Measurements from ENCODE around the gene ACO2.

ACO2 gene

GRCh38 chr22:41468381-41469217 is at the start of gene ACO2, which contains the start of gene PHF5A (continued):
- TF ChIP-seq ZNF280D (tag by site-specific recombination; IDR thresholded peaks at IDR 0.05) (no peak), YY2 (tag by site-specific recombination; IDR thresholded peaks at IDR 0.05) (peak; percentile 99), ZNF174 (tag by site-specific recombination; IDR thresholded peaks at IDR 0.05) (no peak), ZNF510 (tag by site-specific recombination; IDR thresholded peaks at IDR 0.05; ENCODE audit: insufficient replicate concordance) (no peak), PRDM6 (tag by site-specific recombination; IDR thresholded peaks at IDR 0.05) (no peak; the same call in 1 of the 2 replicates), ZBTB20 (tag by site-specific recombination; IDR thresholded peaks at IDR 0.05) (no peak; the same call in 1 of the 2 replicates), REPIN1 (tag by site-specific recombination; IDR thresholded peaks at IDR 0.05; ENCODE audit: low read depth) (no peak), ZNF580 (tag by site-specific recombination; IDR thresholded peaks at IDR 0.05) (0 out of 2 replicates have a peak, but pooled peaks have one; percentile 8), ZNF629 (tag by site-specific recombination; IDR thresholded peaks at IDR 0.05) (peak; percentile 93), ZNF426 (tag by site-specific recombination; IDR thresholded peaks at IDR 0.05) (no peak), ZNF133 (tag by site-specific recombination; IDR thresholded peaks at IDR 0.05) (no peak), ZNF280C (tag by site-specific recombination; IDR thresholded peaks at IDR 0.05) (no peak), SP2 (tag by site-specific recombination; IDR thresholded peaks at IDR 0.05) (peak; percentile 92), ZSCAN30 (tag by site-specific recombination; IDR thresholded peaks at IDR 0.05) (0 out of 2 replicates have a peak, but pooled peaks have one; percentile 59), ZNF701 (tag by site-specific recombination; IDR thresholded peaks at IDR 0.05) (no peak), KLF16 (tag by site-specific recombination; IDR thresholded peaks at IDR 0.05) (peak; percentile 92), OVOL3 (tag by site-specific recombination; IDR thresholded peaks at IDR 0.05) (no peak), ZNF501 (tag by site-specific recombination; IDR thresholded peaks at IDR 0.05) (no peak), GLI2 (tag by site-specific recombination; IDR thresholded peaks at IDR 0.05; ENCODE audit: borderline replicate concordance, low read depth) (no peak), ZNF48 (tag by site-specific recombination; IDR thresholded peaks at IDR 0.05) (no peak), ZNF530 (tag by site-specific recombination; IDR thresholded peaks at IDR 0.05; ENCODE audit: low read depth) (no peak), ZNF391 (tag by site-specific recombination; IDR thresholded peaks at IDR 0.05; ENCODE audit: borderline replicate concordance, low read depth) (peak; percentile 38; the same call in 1 of the 2 replicates), ZIC2 (tag by site-specific recombination; IDR thresholded peaks at IDR 0.05) (peak; percentile 66; the same call in 1 of the 2 replicates), SALL2 (tag by site-specific recombination; IDR thresholded peaks at IDR 0.05; ENCODE audit: borderline replicate concordance) (no peak)
- TF ChIP-seq, protein P1, sequence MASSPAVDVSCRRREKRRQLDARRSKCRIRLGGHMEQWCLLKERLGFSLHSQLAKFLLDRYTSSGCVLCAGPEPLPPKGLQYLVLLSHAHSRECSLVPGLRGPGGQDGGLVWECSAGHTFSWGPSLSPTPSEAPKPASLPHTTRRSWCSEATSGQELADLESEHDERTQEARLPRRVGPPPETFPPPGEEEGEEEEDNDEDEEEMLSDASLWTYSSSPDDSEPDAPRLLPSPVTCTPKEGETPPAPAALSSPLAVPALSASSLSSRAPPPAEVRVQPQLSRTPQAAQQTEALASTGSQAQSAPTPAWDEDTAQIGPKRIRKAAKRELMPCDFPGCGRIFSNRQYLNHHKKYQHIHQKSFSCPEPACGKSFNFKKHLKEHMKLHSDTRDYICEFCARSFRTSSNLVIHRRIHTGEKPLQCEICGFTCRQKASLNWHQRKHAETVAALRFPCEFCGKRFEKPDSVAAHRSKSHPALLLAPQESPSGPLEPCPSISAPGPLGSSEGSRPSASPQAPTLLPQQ (tag by site-specific recombination; IDR thresholded peaks at IDR 0.05): peak; percentile 81
- TF ChIP-seq, protein P2, sequence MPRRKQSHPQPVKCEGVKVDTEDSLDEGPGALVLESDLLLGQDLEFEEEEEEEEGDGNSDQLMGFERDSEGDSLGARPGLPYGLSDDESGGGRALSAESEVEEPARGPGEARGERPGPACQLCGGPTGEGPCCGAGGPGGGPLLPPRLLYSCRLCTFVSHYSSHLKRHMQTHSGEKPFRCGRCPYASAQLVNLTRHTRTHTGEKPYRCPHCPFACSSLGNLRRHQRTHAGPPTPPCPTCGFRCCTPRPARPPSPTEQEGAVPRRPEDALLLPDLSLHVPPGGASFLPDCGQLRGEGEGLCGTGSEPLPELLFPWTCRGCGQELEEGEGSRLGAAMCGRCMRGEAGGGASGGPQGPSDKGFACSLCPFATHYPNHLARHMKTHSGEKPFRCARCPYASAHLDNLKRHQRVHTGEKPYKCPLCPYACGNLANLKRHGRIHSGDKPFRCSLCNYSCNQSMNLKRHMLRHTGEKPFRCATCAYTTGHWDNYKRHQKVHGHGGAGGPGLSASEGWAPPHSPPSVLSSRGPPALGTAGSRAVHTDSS (tag by site-specific recombination; IDR thresholded peaks at IDR 0.05): no peak
- TF ChIP-seq, protein P3, sequence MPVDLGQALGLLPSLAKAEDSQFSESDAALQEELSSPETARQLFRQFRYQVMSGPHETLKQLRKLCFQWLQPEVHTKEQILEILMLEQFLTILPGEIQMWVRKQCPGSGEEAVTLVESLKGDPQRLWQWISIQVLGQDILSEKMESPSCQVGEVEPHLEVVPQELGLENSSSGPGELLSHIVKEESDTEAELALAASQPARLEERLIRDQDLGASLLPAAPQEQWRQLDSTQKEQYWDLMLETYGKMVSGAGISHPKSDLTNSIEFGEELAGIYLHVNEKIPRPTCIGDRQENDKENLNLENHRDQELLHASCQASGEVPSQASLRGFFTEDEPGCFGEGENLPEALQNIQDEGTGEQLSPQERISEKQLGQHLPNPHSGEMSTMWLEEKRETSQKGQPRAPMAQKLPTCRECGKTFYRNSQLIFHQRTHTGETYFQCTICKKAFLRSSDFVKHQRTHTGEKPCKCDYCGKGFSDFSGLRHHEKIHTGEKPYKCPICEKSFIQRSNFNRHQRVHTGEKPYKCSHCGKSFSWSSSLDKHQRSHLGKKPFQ (tag by site-specific recombination; IDR thresholded peaks at IDR 0.05): no peak
